Endothelial cell of umbilical vein (primary cell): ENCODE results near the gene CXCR1. TPM values are rescaled to one million over a fixed set of nuclear protein-coding genes. Genes with fewer than 3 reads are reported as not detected.

Source experiments
- BruUV-seq: library from RNA; stranded (reverse); fragments of 400-500 nt; replicated peaks from 2 replicates; lab custom pipeline; 2021; lab: Mats Ljungman, UMichigan
- CTCF ChIA-PET: fragments of 300-600, 350-600 bp; sonication (Branson Sonifier 250); formaldehyde crosslinking; loops from one replicate; lab custom pipeline; 2021; ENCODE audit warnings: antibody characterized with exemption, inconsistent platforms; lab: Charles Lee
- POLR2A ChIA-PET: fragments of 300-600, 350-600 bp; sonication (Branson Sonifier 250); formaldehyde crosslinking; loops from one replicate; lab custom pipeline; 2021; ENCODE audit warnings: antibody characterized with exemption, inconsistent platforms; lab: Charles Lee
- DNase-seq: peaks from one replicate; pipeline ENCODE4 v3.0.0-alpha.2; 2011; ENCODE audit warnings: low read depth, low spot score
- FAIRE-seq: peaks from 2 replicates; lab custom pipeline; 2011; peaks lifted over from hg19 to GRCh38; lab: Jason Lieb, UNC
- H2AFZ ChIP-seq: 2 replicates; pipeline ENCODE4 v1.6.0; 2012; ENCODE audit warnings: low read depth, low read length, control low read depth, inconsistent platforms
- H3K27ac ChIP-seq: 2 replicates; pipeline ENCODE4 v1.5.1; 2011; ENCODE audit warnings: low read depth, mild to moderate bottlenecking, control low read depth, low read length, moderate library complexity; ENCODE audit not compliant: insufficient read depth
- H3K27me3 ChIP-seq, 2 experiments: 2 replicates each; pipeline versions ENCODE4 v1.6.0 to v1.6.1; 2011; ENCODE audit warnings: low read length in 2 of 2, mixed read lengths in 1 of 2; ENCODE audit not compliant: control insufficient read depth in 2 of 2, insufficient read depth in 2 of 2
- H3K36me3 ChIP-seq, 2 experiments: 2 replicates in 1 of 2; 3 replicates in 1 of 2; pipeline ENCODE4 v1.5.1; 2011; ENCODE audit warnings: low read length in 2 of 2, mild to moderate bottlenecking in 1 of 2, moderate library complexity in 1 of 2; ENCODE audit not compliant: control insufficient read depth in 2 of 2, insufficient read depth in 2 of 2; ENCODE audit errors: extremely low read depth in 1 of 2
- H3K4me1 ChIP-seq: 3 replicates; pipeline ENCODE4 v1.5.1; 2011; ENCODE audit warnings: mild to moderate bottlenecking, low read length; ENCODE audit not compliant: control insufficient read depth, insufficient read depth; ENCODE audit errors: extremely low read depth
- H3K4me2 ChIP-seq: 2 replicates; pipeline ENCODE4 v1.6.1; 2011; ENCODE audit warnings: low read length, control low read depth, mixed read lengths; ENCODE audit not compliant: insufficient read depth
- H3K4me3 ChIP-seq, 3 experiments: fragments of 200-600 bp in 1 of 3; sonication (generic), shearing (Covaris generic) in 1 of 3; replicated peaks in 1 of 3; 2 replicates each; pipeline ENCODE4 v1.5.1; 2011 to 2016; ENCODE audit warnings: control low read depth in 3 of 3, low read length in 3 of 3, mild to moderate bottlenecking in 2 of 3, inconsistent platforms in 1 of 3, low read depth in 1 of 3, moderate library complexity in 1 of 3; ENCODE audit not compliant: insufficient read depth in 1 of 3
- H3K79me2 ChIP-seq: 2 replicates; pipeline ENCODE4 v1.6.0; 2012; ENCODE audit warnings: low read length, inconsistent platforms; ENCODE audit not compliant: control insufficient read depth, insufficient read depth
- H3K9ac ChIP-seq: replicated peaks from 2 replicates; pipeline ENCODE3; 2011; ENCODE audit warnings: low read length, control low read depth; ENCODE audit not compliant: insufficient read depth; ENCODE audit errors: extremely low read depth
- H3K9me1 ChIP-seq: replicated peaks from 3 replicates; pipeline ENCODE4 v1.6.0; 2011; ENCODE audit warnings: mild to moderate bottlenecking, low read length; ENCODE audit not compliant: control insufficient read depth, insufficient read depth; ENCODE audit errors: extremely low read depth
- H3K9me3 ChIP-seq: replicated peaks from 2 replicates; pipeline ENCODE4 v1.5.1; 2012; ENCODE audit warnings: low read length, inconsistent platforms; ENCODE audit not compliant: control insufficient read depth, insufficient read depth
- H4K20me1 ChIP-seq: replicated peaks from 2 replicates; pipeline ENCODE3; 2011; ENCODE audit warnings: mild to moderate bottlenecking, low read length; ENCODE audit not compliant: control insufficient read depth, insufficient read depth; ENCODE audit errors: extremely low read depth
- EZH2 ChIP-seq: IDR thresholded peaks from 2 replicates; pipeline ENCODE4 v1.6.1; 2012; ENCODE audit warnings: borderline replicate concordance, low read depth, mild to moderate bottlenecking, moderate library complexity, low read length, inconsistent platforms; ENCODE audit not compliant: severe bottlenecking
- FOS ChIP-seq: IDR thresholded peaks from 2 replicates; pipeline ENCODE4 v1.6.1; 2011; ENCODE audit warnings: mild to moderate bottlenecking, low read length, moderate library complexity, borderline replicate concordance; ENCODE audit not compliant: insufficient read depth
- GATA2 ChIP-seq: IDR thresholded peaks from 2 replicates; pipeline ENCODE4 v1.7.0; 2011; ENCODE audit warnings: low read depth, mild to moderate bottlenecking, moderate library complexity, mixed read lengths, low read length; ENCODE audit not compliant: insufficient read length, insufficient read depth
- JUN ChIP-seq: IDR thresholded peaks from 2 replicates; pipeline ENCODE4 v1.6.1; 2011; ENCODE audit warnings: borderline replicate concordance, low read depth; ENCODE audit not compliant: insufficient read length, insufficient read depth
- MYC ChIP-seq: IDR thresholded peaks from one replicate; pipeline ENCODE4 v1.6.1; 2011; ENCODE audit warnings: mild to moderate bottlenecking, low read depth, low read length
- POLR2A ChIP-seq: IDR thresholded peaks from 2 replicates; pipeline ENCODE4 v1.6.1; 2012; ENCODE audit warnings: low read depth, mild to moderate bottlenecking, control low read depth, low read length
- POLR2AphosphoS5 ChIP-seq: IDR thresholded peaks from 2 replicates; pipeline ENCODE4 v1.6.1; 2012; ENCODE audit warnings: low read depth, mild to moderate bottlenecking, control low read depth, low read length, moderate library complexity; ENCODE audit not compliant: insufficient read depth
- dilution Hi-C: fragments of 300-500 bp; cut with MboI; formaldehyde crosslinking; loops from one replicate; pipeline ENCODE4 v1.15.0; 2019; ENCODE audit warnings: low sequenced_read_pairs; ENCODE audit not compliant: extremely low pct_ligation_motif_present
- intact Hi-C: fragments of 100-400 bp; cut with micrococcal nuclease; formaldehyde crosslinking; loops from one replicate; pipeline ENCODE4 v1.10.0; 2022
- polyA plus RNA-seq, 4 experiments: library from polyadenylated mRNA; depleted of rRNA in 3 of 4; stranded (reverse) in 3 of 4; unstranded in 1 of 4; fragments of >200 nt; gene quantifications; 2 replicates each; pipeline versions ENCODE4 v1.2.1 to v1.2.3, GENCODE V29; 2011 to 2012; ENCODE audit warnings: missing spikeins in 1 of 4
- total RNA-seq: library from RNA; stranded (reverse); gene quantifications from 2 replicates; pipeline ENCODE4 v1.2.3, GENCODE V29; 2021
- TF ChIP-seq, protein P1 (sequence below): IDR thresholded peaks from 2 replicates; pipeline ENCODE4 v1.6.1; 2011; ENCODE audit not compliant: insufficient read depth, insufficient read length
- TF ChIP-seq, protein P2 (sequence below), 2 donors: IDR thresholded peaks; 1 replicate in 1 of 2; 2 replicates in 1 of 2; pipeline ENCODE4 v1.5.1; 2011; ENCODE audit warnings: low read length in 2 of 2, mild to moderate bottlenecking in 2 of 2, moderate library complexity in 2 of 2, control low read depth in 1 of 2, inconsistent platforms in 1 of 2, low read depth in 1 of 2; ENCODE audit not compliant: insufficient read depth in 1 of 2; ENCODE audit errors: extremely low read depth in 1 of 2

The CXCR1 gene
- total and polyA plus RNA-seq, 2 donors (not counting 3 experiments of a cell fraction or from before 2014, with no cell fraction given) = not detected

DNA sequence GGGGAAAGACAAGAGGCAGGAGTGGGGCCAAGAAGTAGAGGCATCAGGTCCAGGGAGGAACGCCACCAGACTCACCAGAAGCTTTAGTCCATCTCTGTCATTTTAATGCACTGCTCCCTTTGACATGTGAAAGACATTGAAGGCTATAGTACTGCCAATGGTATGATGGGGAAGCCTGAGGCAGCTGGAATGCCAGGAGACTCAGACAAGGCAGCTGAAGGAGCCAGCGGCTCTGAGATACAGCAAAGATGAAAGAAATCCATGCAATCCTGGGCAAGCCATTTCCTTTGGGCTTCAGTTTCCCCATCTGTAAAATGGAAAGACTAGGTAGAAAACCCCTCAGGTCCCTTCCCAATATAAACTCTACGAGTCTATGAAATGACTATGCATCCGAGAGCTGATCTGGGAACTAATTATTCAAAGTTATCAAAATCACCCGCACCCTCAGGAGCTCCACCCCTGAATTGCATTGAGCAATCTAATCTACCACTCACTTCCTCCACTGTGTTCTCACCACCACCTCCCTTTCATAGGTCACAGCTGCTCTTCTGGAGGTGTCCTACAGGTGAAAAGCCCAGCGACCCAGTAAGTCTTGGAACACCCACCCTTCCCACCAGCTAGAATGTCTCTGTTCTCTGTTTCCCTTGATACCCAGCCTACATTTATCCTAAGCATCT is 37.8 kb downstream of the CXCR1 start:
- no peaks in the 10 kb centered on the region for H3K79me2 ChIP-seq
- H2AFZ ChIP-seq = no peak overlapping the region
- TF ChIP-seq EZH2 = no peak
- TF ChIP-seq, protein P1, sequence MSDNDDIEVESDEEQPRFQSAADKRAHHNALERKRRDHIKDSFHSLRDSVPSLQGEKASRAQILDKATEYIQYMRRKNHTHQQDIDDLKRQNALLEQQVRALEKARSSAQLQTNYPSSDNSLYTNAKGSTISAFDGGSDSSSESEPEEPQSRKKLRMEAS = no peak
- no peak for TF ChIP-seq GATA2
- no peak for TF ChIP-seq JUN
- no peak for TF ChIP-seq FOS
- no peak for TF ChIP-seq MYC
- no peak for TF ChIP-seq POLR2A
- no peak for TF ChIP-seq POLR2AphosphoS5
- TF ChIP-seq, protein P2, sequence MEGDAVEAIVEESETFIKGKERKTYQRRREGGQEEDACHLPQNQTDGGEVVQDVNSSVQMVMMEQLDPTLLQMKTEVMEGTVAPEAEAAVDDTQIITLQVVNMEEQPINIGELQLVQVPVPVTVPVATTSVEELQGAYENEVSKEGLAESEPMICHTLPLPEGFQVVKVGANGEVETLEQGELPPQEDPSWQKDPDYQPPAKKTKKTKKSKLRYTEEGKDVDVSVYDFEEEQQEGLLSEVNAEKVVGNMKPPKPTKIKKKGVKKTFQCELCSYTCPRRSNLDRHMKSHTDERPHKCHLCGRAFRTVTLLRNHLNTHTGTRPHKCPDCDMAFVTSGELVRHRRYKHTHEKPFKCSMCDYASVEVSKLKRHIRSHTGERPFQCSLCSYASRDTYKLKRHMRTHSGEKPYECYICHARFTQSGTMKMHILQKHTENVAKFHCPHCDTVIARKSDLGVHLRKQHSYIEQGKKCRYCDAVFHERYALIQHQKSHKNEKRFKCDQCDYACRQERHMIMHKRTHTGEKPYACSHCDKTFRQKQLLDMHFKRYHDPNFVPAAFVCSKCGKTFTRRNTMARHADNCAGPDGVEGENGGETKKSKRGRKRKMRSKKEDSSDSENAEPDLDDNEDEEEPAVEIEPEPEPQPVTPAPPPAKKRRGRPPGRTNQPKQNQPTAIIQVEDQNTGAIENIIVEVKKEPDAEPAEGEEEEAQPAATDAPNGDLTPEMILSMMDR (IDR thresholded peaks at IDR 0.05; ENCODE audit: extremely low read depth in 1 of 2, insufficient read depth in 1 of 2, low read depth in 1 of 2, low read length in 2 of 2) = no peak
- intact Hi-C loops = no loop called here
- POLR2A ChIA-PET = no interaction called here
- H3K4me3 ChIP-seq = no peak overlapping the region
- DNase-seq = no peak
- no peaks in the 10 kb centered on the region for H3K4me1 ChIP-seq
- BruUV-seq = no TSS peak
- dilution Hi-C loops = no loop called here
- H3K36me3 ChIP-seq = no peaks in the 10 kb centered on the region
- H4K20me1 ChIP-seq = no peaks in the 10 kb centered on the region
- no peaks in the 10 kb centered on the region for H3K9me1 ChIP-seq
- H3K9ac ChIP-seq = no peak overlapping the region
- peaks cover 2 to 3% of the 10 kb centered on the region in 2 experiments for H3K27me3 ChIP-seq
- H3K4me2 ChIP-seq = no peak overlapping the region
- FAIRE-seq = no peak
- no peak overlapping the region for H3K27ac ChIP-seq
- CTCF ChIA-PET = no interaction called here
- H3K9me3 ChIP-seq = no peaks in the 10 kb centered on the region
